C1 segment of cervical spinal cord (tissue), 14 donors: ENCODE data around the gene ARFGEF3.
"Not testable (repeated sequence)": the region's sequence is repeated elsewhere in the genome, so short reads cannot be mapped to it uniquely, and the experiment has no call there.

Experiments used
- DNase-seq, 14 donors: peaks; one replicate each; lab custom pipeline; 2025; lab: John Stamatoyannopoulos, UW

Gene ARFGEF3

DNA sequence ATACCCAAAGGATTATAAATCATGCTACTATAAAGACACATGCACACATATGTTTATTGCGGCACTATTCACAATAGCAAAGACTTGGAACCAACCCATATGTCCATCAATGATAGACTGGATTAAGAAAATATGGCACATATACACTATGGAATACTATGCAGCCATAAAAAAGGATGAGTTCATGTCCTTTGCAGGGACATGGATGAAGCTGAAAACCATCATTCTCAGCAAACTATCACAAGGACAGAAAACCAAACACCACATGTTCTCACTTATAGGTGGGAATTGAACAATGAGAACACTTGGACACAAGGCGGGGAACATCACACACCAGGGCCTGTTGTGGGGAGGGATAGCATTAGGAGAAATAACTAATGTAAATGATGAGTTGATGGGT, 50.8 kb downstream of the ARFGEF3 start:
- DNase-seq = not testable (repeated sequence)

DNA sequence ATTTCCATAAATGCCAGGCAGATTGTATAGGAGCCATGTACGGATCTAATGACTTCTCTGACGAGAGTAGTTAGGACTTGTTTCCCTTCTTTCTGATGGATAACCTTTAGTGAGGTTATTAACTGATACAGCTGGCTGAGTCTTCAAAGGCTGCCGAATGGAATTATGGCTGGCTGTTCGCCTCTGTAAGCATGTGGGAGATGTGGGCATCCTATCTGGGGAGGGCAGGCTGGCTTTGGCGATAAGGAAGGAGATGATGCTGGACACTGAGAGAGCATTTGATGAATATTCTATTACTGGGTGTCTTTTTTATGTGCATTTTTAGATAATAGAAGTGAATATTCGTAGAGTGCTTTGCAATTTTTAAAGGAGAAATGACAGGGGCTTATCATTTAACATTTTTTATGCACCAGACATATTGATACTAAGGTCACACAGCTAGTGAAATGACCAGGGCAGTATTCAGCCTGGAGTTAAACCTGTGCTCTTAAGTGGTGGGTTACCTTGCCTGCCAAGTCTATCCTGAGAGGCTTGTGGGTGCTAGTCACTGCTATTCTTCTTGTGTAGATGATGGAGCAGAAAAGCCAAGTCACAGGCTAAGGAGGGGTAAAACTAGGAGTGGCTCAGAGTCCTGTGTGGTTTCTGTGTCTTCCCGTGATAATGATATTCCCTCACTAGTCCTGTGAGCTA, 53.5 kb downstream of the ARFGEF3 start:
- DNase-seq = no peak

DNA sequence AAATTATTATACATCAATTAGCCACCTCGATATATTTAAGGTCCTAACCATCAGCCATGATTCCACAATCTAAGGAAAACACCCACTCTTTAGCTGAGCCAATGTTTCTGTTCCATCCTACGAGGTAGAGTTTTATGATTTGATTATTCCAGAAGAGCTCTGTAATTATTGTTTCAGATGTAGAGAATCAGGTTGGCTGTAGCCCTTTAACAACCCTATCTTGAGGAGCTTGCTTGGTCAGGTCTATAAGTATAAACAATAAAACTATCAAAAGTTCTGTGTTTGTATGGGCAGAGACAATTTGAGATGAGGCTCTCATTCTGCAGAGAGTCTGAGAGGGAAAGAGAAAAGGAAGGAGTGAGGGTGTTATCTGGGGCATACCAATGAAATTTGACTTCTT, 56.7 kb downstream of the ARFGEF3 start, which contains the start of gene PBOV1:
PBOV1 (minus strand) TSS at position 43 of the 400 bp plus-strand sequence. CDS start 96 bp downstream, outside the sequence.
- no peak for DNase-seq

DNA sequence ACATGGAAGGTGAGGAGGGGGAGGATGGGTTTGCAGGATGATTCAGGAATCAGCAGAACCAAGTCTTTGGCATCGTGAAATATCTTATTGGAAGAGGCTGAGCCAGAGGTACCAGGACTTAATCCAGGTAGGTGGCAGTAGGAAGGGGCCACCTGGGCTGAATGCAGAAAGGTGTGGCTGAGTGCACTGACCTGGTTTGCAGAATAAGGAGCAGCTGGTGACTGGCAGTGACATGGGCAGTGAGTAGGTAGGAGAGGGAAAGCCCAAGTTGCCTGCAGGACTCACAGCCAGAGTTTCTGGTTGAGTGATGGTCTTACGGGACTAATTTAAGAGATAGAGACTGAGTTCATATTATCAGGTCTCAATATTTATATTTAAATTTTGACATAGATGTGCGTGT, 57.7 kb downstream of the ARFGEF3 start:
- peak in 1 of 14 donors; percentile 51 for DNase-seq

DNA sequence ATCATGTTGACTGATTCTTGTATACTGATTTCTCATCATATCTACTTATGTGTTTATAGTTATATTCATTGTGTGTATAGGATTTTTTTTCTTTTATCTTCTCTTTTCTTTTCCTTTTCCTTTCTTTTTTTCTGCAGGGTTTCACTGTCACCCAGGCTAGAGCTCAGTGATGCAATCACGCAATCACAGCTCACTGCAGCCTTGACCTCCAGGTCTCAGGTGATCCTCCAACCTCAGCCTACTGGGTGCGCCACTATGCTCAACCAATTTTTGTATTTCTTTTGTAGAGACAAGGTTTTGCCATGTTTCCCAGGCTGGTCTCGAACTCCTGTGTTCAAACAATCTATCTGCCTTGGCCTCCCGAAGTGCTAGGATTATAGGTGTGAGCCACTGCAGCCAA, 58.2 kb downstream of the ARFGEF3 start:
- no peak for DNase-seq

DNA sequence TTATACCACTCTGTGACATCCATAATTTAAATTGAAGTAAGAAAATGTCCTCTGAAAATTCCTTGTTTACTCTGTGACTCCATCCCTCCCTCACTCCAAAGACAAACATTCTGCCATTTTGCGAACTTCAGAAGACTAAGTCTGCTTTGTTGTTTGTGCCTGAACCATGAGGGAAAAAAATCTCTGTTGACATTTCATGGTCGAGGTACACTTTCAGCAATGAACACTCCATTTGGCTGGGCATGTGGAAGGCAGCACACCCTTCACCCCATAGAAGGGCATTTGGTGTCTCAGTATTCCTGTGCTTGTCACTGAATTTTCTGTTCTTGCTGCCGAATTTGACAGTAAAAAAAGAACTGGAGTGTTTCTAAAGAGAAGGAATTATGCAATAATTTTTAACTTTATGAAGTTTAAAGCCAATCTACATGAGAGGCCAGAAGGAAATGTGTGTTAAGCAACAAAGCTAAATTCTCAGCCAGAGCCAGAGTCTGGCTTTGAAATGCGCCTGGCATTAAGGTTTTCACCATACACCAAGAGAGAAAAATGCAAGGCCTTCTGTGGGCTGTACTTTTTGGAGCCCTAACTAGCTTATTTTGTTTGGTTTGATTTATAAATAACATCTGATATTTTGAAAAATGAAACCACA, 61.3 kb downstream of the ARFGEF3 start:
- DNase-seq = no peak

DNA sequence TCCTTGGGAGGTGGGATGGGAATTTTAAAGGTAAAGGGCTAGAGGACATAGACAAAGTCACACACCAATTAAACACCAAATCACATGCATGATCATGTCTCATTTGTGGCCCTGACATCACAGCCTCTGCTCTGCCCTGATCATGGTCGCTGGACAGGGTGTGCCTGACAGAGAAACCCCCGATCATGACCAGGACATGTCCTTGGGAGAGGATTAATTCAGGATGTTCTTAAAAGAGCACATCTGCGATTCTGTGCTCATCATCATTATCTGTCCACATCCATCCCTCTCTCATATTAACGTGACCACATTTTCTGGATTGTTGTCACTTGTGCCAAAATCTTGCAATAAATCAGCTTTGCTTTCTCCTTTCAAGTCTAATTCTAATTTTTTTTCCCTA, 64.2 kb downstream of the ARFGEF3 start:
- DNase-seq = no peak

DNA sequence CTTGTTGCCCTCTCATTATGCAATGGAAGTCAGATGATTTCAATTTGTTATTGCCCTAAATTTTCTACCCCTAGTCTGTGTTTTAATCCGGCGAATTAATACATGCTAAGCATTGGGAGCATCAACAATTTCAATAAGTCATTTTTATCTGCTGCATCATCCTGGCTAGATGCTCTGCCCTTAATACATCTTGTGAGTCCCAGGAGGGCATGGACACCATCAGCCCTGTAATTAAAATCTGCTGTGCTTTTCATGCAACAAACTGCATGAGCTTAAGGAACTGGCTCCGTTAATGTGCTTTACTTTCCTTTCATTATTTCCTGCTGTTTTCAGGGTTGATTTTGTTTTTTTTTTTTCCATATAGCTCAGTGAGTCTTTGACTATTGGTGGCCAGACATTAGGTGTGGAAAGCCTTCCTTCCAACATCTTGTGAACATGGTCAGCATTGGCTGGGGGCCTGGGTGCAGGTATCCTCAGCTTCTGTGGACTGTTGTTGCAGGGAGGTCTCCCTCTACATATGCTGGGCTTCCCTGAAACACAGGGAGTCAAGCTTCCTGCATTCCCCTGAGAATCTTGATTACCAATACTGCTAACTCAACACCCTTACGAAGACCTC, 65.1 kb downstream of the ARFGEF3 start:
- DNase-seq = peak in 1 of 14 donors; percentile 39

DNA sequence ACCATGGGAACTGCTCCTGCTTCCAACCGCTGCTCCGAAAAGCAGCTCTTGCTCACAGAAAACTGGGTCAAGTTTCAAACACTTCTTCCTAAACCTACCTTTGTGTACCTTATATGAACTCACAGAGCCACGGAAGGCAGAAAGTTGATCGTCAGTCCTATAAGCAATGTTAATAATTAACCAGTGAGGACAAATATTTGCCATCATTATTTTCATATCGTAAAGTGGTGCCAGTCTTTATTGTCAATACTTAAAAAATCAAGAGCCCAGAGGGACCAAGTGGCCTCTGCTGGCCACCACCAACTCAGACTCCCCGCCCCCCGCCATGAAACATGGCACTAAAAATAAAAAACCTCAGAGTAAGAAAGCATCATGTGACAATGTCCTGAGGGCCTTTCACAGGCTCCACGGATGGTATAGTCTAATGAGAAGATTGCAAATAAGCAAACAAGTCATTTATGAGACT, 65.6 kb downstream of the ARFGEF3 start:
- no peak for DNase-seq

DNA sequence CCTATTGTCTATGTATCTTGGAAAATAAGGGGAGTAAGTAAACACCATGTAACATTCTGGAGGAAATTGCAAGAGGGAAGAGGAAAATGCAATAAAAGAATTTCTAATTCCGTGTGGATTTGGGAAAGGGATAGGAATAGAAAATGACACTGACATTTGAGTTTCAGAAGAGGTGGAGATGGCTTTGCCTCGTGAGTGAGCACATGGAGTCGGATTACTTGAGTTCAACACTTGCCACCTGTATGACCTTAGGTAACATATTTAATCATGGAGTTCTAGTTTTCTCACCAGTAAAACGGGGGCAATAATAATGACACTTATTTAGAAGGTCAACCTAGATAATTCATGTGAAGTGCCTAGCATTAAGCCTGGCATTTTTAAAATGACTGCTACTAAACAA, 67.3 kb downstream of the ARFGEF3 start:
- DNase-seq = no peak

DNA sequence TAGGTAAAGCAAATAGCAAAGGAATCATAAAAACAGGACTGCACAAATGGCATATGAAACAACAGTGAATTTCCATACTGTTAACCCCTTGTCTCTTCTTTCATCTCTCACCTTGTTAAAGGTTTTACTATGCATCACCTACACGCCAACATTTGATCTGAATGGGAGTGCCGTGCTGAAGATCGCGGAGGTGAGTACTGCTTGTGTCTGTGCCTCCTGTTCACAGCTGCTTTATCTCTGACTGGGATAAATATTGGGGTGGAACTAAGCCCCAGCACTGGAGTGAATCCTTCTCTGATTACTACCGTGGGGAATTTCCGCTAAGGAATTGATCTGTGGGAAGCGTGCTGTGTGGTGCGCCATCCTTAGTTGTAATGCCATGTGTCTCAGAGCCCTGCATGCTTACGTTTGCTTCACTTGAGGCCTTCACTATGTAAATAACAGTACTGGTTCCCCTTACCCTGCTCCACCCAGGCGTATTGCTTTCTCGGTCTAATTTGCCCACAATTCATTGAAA, 68.0 kb downstream of the ARFGEF3 start:
- DNase-seq = peak in 1 of 14 donors; percentile 33

DNA sequence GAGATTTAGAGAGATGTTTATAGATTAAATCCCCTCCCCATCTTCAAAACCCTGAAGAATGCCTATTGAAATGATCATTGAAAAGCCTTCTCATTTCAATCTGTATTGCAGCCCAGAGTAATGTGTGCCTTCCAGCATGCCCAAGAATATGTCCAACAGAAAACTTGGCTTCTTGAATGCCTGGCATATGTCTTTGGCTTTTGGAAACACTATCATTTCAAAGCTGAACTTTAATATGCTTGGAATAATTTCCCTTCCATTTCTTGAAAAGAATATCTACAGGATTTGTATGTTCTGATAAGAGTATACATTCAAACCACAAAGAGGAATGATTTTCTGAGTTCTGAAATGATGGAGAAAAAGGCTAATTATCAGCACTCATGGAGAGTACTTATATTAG, 68.5 kb downstream of the ARFGEF3 start:
- DNase-seq = peak in 1 of 14 donors; percentile 29

DNA sequence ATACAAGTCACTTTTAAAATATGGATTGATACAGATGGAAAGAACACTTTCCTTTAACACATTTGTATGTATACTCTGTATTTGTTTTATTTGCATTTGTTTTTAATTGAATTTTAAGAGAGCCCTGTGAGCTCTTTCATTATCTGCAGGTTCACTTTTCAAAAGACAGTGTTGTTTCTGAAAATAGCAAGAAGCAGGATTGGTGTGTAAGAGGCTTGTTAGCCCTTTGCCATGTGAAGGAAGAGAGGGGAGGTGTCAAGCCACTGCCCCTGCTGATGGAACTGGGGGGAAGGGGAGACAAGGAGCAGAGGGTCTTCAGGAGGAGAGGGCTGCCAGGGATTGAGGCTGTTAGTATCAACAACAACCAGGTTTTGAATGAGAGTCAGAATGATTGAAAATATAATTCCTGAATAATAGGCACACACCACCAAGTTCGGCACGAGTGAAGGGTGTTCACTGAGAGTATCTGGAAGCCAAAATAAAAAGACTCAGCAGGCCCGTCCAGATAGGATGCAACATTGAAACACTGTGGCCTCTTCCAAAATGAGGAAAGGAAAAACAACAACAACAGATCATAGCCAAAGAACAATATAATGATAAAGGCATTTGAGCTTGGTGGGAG, 69.1 kb downstream of the ARFGEF3 start:
- DNase-seq = peak in 1 of 14 donors; percentile 64

DNA sequence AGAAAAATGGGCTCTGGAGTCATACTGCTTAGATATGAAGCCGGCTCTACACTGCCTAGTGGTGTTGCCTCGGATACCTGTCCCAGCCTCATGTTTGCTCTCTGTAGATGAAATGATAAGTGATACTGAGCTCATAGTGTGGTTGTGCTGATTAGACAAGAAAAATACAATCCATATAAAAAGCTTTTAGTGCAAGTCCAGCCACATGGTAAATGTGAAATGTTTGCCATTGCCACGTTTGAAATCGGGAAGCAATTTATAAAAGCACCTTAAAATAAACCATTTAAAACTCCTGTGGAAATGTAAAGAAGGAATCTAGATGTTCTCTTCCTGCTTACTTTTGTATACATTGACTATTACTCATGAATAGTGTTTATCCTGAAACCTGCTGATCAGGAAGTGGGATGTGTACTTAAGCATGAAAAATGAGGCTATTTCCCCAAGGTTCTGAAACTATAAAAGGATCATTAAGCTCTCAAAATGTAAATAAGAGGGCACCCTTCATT, 69.7 kb downstream of the ARFGEF3 start:
- DNase-seq = peak in 1 of 14 donors; percentile 64

DNA sequence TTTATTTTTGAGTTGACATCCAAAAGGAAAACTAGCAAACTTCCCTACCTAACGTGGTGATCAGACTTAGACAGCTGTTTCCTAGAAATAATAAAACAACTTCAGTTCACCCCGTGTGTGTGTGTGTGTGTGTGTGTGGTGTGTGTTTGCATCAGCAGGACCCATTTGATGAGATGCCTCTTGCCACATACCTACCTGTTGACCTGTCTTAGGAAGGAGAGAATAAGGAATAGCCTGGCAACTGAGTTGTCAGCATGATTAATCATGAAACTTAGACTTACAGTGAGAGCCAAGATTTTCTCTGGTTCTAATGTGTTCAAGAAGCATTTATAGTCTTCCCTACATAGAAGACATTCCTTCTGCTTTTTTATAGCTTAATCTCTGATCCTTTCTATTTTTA, 72.6 kb downstream of the ARFGEF3 start:
- no peak for DNase-seq

DNA sequence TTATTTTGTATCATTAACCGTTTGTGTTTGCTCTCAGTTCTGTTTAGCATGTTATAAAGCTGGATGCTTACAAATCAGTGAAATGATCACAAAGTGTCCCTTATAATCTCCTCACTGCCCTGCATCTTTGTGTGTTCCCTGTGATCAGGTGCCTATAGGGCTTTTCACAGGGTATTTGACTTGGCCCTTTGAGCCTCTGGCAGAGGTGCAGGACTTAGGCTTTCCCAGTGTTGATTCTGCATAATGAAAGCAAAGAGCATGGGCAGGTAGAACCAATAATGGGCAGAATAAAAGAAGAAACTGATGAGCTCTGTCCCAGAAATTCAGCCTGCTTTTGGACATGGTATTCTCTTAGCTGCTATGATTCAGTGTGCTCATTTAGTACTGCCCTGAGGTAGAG, 73.5 kb downstream of the ARFGEF3 start:
- DNase-seq = no peak

DNA sequence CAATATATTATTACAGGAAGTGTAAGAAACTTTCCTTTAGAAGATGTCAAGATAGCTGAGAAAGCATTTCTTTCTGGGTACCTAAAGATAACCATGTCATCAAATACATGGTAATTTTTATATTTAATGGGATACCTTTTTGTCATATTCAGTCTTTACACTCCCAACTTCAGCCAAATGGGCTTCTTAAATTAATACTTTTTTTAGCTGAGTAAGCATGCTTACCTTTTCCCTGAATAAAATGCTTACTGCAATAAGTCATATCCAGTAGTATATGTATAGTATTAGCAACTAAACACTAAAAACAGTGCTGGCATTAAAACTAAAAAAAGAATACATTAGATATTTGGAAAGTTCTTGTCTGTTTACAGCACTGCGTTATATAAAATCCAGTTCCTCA, 74.0 kb downstream of the ARFGEF3 start:
- no peak for DNase-seq

DNA sequence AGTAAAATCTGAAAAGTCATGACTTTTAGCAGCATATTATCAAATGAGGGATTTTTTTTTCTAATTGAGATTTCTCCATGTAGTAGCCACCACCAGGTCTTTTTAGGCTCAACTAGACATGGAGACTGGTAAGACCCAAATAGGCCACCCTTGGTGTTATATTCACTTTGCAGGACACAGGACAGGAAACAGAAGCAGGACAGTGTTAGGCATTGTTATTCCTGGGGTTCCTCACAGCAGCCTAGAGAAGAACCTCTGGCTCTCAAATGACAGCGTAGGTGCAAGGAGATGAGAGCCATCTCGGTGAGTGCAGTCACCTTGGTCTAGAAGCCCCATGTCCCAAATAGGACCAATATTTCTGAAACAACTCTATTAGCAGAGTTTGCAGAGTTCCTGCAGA, 75.7 kb downstream of the ARFGEF3 start:
- no peak for DNase-seq

DNA sequence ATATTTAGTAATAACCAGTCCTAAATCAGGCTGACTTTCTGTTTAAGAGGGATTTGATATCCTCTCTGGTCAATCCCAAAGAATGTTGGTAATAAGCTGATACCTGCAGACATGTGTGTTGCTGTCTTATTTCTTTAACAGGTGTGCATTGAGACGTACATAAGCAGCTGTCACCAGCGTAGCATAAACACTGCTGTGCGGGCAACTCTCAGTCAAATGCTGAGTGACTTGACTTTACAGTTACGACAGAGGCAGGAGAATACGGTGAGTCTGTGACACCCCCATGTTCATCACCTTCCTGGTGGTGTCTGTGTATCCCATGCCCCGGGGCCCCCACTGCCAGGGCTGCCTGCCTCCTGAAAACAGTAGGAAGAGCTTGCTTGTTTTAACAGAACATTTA, 76.6 kb downstream of the ARFGEF3 start:
- no peak for DNase-seq

DNA sequence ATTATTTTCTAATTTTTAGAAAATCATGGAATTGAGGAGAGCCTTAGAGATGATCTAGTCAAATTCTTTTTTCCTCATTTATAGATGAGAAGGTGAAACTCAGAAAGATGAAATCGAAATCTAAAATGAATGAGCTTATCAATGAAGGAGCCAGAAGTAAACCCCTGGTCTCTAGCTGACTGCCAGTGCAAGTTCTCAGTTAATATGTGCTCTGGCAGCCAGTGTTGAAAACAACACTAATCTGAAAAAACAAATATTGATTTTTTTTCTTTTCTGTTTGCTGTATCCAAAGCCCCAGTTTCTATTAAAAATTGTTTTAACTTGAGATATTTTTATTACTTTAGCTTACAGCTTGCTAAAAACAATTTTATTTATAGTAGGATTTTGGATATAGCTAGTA, 78.0 kb downstream of the ARFGEF3 start:
- no peak for DNase-seq

DNA sequence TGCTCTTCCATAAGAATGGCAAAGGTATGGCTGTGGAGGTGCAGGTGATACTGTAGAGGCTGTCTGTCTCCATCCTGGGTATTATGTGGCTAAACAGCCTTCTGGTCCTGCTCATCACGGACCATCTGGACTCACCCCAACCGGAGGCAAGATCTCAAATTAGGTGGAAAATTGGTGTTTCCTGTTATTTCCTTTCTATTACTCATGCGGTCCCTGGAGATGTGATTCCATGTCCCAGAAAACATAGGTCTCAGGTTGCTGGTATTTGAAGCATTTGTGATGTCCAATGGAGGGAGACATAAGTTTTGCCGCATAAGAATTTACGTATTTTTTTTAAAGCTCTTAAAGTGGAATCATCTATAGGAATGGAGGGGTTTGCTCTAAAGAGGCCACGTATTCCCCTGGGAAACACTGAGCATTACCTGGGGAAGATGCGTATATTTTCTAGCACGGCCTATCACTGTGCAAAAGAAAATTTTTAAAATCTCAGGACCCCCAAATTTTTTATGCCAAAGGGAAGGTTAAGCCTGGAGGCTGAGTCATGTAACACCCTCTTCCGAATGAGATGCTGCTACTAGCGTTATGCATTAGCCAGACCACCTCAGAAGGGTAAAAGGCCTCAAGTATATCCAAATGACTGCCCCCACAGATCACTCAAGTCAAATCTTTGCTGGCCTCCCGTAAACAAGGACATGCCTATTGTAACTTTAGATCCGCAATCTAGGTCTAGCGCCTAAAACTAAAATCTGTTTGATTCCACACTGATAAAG, 78.9 kb downstream of the ARFGEF3 start:
- DNase-seq = peak in 1 of 14 donors; percentile 94
